Erythroblast (primary cell): ENCODE measurements around the gene UNG.

Experiments used
- GATA1 ChIP-seq: IDR thresholded peaks from 2 replicates; pipeline ENCODE4 v1.6.1; 2011; ENCODE audit warnings: low read depth, mild to moderate bottlenecking, control low read depth, low read length, moderate library complexity
- POLR2A ChIP-seq: IDR thresholded peaks from 2 replicates; pipeline ENCODE4 v1.6.1; 2011; ENCODE audit warnings: mild to moderate bottlenecking, low read length

GRCh38 chr12:109074866-109075265, 22.5 kb upstream of the UNG start:
- TF ChIP-seq POLR2A = no peak
- no peak for TF ChIP-seq GATA1
